Psoas muscle (tissue), 8 donors: Measurements from ENCODE around the gene ITGA4. TPM values are rescaled to one million over a fixed set of nuclear protein-coding genes. Genes with fewer than 3 reads are reported as not detected.

Source experiments
- ATAC-seq, 4 donors: fragments of 200-7000 bp; cut with Tn5 transposase; one replicate each; pipeline ENCODE4 v1.9.1; 2020; ENCODE audit warnings: moderate library complexity in 3 of 4, mild to moderate bottlenecking in 2 of 4
- DNase-seq, 2 donors: peaks; one replicate each; pipeline ENCODE4 v3.0.0-alpha.2; 2020
- H3K27ac ChIP-seq: fragments of 200-600 bp; one replicate; pipeline ENCODE4 v1.8.0; 2022
- H3K27me3 ChIP-seq, 3 donors: fragments of 200-600 bp in 1 of 3; one replicate each; pipeline versions ENCODE4 v1.6.1 to v1.8.0; 2013 to 2022; ENCODE audit warnings: low read length in 2 of 3, mild to moderate bottlenecking in 2 of 3, moderate library complexity in 1 of 3; ENCODE audit not compliant: insufficient read depth in 3 of 3
- H3K36me3 ChIP-seq, 2 donors: fragments of 200-600 bp in 1 of 2; one replicate each; pipeline versions ENCODE4 v1.6.1 to v1.8.0; 2013 to 2022; ENCODE audit warnings: low read depth in 1 of 2, mild to moderate bottlenecking in 1 of 2, moderate library complexity in 1 of 2; ENCODE audit not compliant: insufficient read depth in 1 of 2
- H3K4me1 ChIP-seq: fragments of 200-600 bp; one replicate; pipeline ENCODE4 v1.8.0; 2022
- H3K4me3 ChIP-seq: fragments of 200-600 bp; one replicate; pipeline ENCODE4 v1.8.0; 2022; ENCODE audit warnings: mild to moderate bottlenecking
- H3K9me3 ChIP-seq: fragments of 200-600 bp; one replicate; pipeline ENCODE4 v1.8.0; 2022
- WGBS, 3 donors: extraction: QIAGEN DNeasy Blood & Tissue Kit; methylation state at CpG; one replicate each; pipeline versions ENCODE4 v1.1.6 to v1.1.7; 2013; 5-methylcytosine and 5-hydroxymethylcytosine counted together
- intact Hi-C, 2 donors: fragments of 100-400 bp; cut with DNase I; formaldehyde crosslinking; loops; one replicate each; pipeline versions ENCODE4 v1.11.0 to v1.14.2; 2022
- polyA plus RNA-seq, 3 donors: library from polyadenylated mRNA; stranded (reverse); fragments of 200-250 nt; gene quantifications; one replicate each; pipeline ENCODE4 v1.2.3, GENCODE V29; 2013
- total RNA-seq, 4 donors: library from RNA; stranded (reverse); fragmentation: NEBNext Ultra II Directional in 2 of 4; extraction: Animal tissue kit (Norgen Biotek cat#: 25700) in 2 of 4; gene quantifications; one replicate each; pipeline versions ENCODE4 v1.2.1 to v1.2.4, GENCODE V29; 2021 to 2023
- TF ChIP-seq, protein P1 (sequence below): fragments of 200-600 bp; IDR thresholded peaks from one replicate; pipeline ENCODE4 v1.8.0; 2022; ENCODE audit warnings: antibody characterized with exemption
- donor health status: healthy with polysubstance abuse.
- donor health status: DM: no; HTN: no; CAD: no; lungs with moderate emphysema.
- donor health status: Bipolar disorder and iron deficiency.
- donor health status: healthy.
- donor health status: DM: yes; HTN: yes; CAD: no.
- donor health status: DM: no; HTN: no; CAD: no.
- donor health status: DM: no; HTN: no; CAD: no.
- donor health status: DM: yes; HTN: yes; CAD: no.

The ITGA4 gene
- total and polyA plus RNA-seq, 7 donors = 0.16 to 2.6 (median 0.85) TPM

DNA sequence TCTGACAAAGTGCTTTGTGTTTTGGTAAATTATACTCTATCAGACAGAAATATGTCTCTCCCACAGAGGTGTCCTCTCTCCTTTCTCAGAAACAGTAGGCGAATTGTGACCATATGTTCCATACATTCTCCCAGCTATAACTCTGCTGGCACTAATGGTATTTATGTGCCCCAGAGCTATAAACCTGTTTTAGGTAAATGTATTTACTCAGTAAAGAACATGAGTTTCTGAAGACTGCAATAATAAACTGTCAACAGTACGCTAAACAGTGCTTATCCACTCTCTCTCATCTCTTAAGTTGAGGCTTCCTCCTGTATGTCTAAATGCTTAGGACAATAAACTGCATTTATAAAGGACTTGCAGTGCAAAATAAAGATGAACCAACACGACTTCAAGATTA, 58.5 kb downstream of the ITGA4 start:
- H3K4me3 ChIP-seq = no peak overlapping the region
- intact Hi-C loops = no loop called here
- 41 to 77% (median 66%) methylated on average over 3 of the region's 3 CpGs for WGBS, 3 donors
- TF ChIP-seq, protein P1, sequence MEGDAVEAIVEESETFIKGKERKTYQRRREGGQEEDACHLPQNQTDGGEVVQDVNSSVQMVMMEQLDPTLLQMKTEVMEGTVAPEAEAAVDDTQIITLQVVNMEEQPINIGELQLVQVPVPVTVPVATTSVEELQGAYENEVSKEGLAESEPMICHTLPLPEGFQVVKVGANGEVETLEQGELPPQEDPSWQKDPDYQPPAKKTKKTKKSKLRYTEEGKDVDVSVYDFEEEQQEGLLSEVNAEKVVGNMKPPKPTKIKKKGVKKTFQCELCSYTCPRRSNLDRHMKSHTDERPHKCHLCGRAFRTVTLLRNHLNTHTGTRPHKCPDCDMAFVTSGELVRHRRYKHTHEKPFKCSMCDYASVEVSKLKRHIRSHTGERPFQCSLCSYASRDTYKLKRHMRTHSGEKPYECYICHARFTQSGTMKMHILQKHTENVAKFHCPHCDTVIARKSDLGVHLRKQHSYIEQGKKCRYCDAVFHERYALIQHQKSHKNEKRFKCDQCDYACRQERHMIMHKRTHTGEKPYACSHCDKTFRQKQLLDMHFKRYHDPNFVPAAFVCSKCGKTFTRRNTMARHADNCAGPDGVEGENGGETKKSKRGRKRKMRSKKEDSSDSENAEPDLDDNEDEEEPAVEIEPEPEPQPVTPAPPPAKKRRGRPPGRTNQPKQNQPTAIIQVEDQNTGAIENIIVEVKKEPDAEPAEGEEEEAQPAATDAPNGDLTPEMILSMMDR = no peak
- no peak for DNase-seq
- no peaks in the 10 kb centered on the region for H3K36me3 ChIP-seq
- H3K27ac ChIP-seq = no peak overlapping the region
- no peaks in the 10 kb centered on the region for H3K4me1 ChIP-seq
- H3K27me3 ChIP-seq = no peaks in the 10 kb centered on the region
- no peaks in the 10 kb centered on the region for H3K9me3 ChIP-seq
- ATAC-seq = no peak

DNA sequence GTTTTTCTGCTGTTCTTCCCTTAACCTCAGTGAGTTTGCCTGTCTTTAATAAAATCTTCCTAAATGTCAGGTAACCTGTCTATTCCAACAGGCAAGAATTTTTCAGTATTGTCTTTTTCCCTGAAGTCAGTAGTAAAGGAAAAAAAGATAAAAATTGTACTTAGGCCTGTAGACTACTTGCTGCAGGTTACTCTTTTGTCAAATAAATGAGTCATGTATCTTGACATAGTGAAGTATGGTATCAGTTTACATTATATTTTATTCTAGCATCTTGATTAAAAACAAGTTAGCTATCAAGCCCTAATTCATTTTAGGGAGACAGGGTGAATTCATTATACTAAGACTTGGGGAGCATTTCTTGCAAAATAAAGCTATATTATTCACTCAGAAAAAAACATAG, 59.8 kb downstream of the ITGA4 start:
- intact Hi-C loops = no loop called here
- H3K36me3 ChIP-seq = no peaks in the 10 kb centered on the region

DNA sequence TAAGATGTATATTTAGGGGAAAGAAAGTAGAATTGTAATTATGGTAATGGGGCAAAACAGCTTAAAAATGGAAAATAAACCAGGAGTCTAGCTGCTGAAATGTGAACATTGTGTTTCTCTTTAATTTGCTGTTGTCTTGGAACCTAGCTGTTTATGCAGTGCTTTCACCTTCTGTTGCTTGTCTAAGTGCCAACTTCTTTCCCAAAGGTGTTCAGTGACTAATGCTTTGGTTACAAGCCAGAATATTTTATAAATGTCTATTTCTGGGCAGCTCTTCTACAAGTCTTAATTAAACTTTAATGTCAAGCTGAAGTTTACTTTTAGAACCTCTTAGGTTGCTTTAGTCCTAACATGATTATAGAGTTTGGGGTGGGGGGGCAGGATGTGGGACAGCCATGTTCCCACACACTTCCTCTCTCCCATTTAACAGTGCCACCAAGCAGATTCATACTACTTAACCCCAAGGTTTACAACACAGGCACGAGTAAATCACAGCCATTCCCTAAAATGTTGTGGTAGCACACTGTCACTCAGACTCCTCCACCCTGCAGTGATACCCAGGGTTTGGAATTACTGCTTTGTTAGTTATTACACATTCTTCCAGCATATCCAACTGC, 60.6 kb downstream of the ITGA4 start:
- no peak overlapping the region for H3K4me3 ChIP-seq
- WGBS, 3 donors = 43 to 88% (median 54%) methylated on average over 1 of the region's 1 CpG
- H3K36me3 ChIP-seq = no peaks in the 10 kb centered on the region
- no peak overlapping the region for H3K27ac ChIP-seq
- H3K9me3 ChIP-seq = no peaks in the 10 kb centered on the region
- ATAC-seq (no peak), DNase-seq (no peak)
- H3K4me1 ChIP-seq = no peaks in the 10 kb centered on the region
- intact Hi-C loops = no loop called here
- TF ChIP-seq, protein P1 = no peak
- H3K27me3 ChIP-seq = no peaks in the 10 kb centered on the region

More for the DNA sequence above, 59.8 kb downstream of the ITGA4 start:
- no peaks in the 10 kb centered on the region for H3K4me1 ChIP-seq
- DNase-seq (no peak), ATAC-seq (no peak)
- H3K9me3 ChIP-seq = no peaks in the 10 kb centered on the region
- no peaks in the 10 kb centered on the region for H3K27me3 ChIP-seq
- no peak overlapping the region for H3K4me3 ChIP-seq
- TF ChIP-seq, protein P1 = no peak
- no peak overlapping the region for H3K27ac ChIP-seq

DNA sequence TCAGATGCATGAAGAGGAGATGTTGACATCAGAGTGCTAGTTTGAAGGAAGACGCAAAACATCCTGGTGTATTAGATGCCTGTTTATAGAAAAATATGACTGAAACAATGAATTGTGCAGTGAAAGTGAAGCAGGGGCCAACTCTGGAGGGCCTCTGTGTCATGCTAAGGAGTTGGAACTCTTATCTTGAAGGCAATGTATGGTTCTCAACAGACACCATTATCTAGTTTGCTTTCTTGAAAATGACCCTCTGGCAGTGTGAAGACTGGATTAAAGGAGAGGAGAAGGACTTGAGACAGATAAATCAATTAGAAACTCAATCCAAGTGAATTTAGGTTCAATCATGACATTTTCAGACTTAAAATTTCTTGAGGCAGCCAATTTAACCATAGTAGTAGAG, 63.1 kb downstream of the ITGA4 start:
- Histone ChIP-seq H3K4me1 (no peaks in the 10 kb centered on the region), H3K9me3 (no peaks in the 10 kb centered on the region), H3K4me3 (no peak overlapping the region), H3K27ac (no peak overlapping the region), H3K36me3 (no peaks in the 10 kb centered on the region), H3K27me3 (no peaks in the 10 kb centered on the region)
- no peak for DNase-seq
- WGBS, 3 donors = 87 to 96% (median 91%) methylated on average over 1 of the region's 1 CpG
- ATAC-seq = no peak
- TF ChIP-seq, protein P1 = no peak
- intact Hi-C loops = no loop called here

DNA sequence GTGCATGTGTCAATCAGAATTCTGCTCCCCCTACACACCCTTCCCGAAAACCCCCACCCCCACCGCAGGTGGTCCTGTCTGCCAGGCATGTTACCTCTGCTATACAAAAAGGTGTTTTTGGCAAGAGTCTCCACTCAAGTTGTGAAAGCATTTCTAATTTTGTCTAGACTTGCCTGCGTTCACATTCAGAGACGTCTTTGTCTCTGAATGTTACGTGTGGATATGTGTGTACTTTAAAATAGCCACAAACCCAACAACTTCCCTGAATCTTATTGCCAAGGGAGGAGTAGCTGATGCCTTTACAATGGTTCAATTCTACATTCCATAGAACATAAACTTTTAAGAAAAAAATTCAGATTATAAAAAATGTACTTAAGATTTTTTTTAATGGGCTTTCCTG, 66.6 kb downstream of the ITGA4 start:
- H3K27me3 ChIP-seq = no peaks in the 10 kb centered on the region
- H3K27ac ChIP-seq = no peak overlapping the region
- H3K4me3 ChIP-seq = no peak overlapping the region
- intact Hi-C loops = no loop called here
- H3K9me3 ChIP-seq = no peaks in the 10 kb centered on the region
- WGBS, 3 donors = 83 to 87% (median 86%) methylated on average over 5 of the region's 5 CpGs
- H3K36me3 ChIP-seq = no peaks in the 10 kb centered on the region
- DNase-seq = no peak
- TF ChIP-seq, protein P1 = no peak
- no peak for ATAC-seq
- H3K4me1 ChIP-seq = no peaks in the 10 kb centered on the region
